Cardiac fibroblast (primary cell): ENCODE data around the gene RAB3B.

Experiments
- DNase-seq, 2 donors: peaks; one replicate each; pipeline versions ENCODE4 v3.0.0 to v3.0.0-alpha.2; 2010; ENCODE audit warnings: low read depth in 2 of 2
- H3K4me3 ChIP-seq, 2 donors: replicated peaks in 1 of 2; 1 replicate in 1 of 2; 2 replicates in 1 of 2; pipeline ENCODE4 v1.5.1; 2011; ENCODE audit warnings: low read depth in 2 of 2, low read length in 2 of 2, mild to moderate bottlenecking in 2 of 2, moderate library complexity in 1 of 2
- TF ChIP-seq, protein P1 (sequence below): IDR thresholded peaks from one replicate; pipeline ENCODE4 v1.5.1; 2011; ENCODE audit warnings: low read depth, mild to moderate bottlenecking, low read length, inconsistent platforms

The RAB3B gene

DNA sequence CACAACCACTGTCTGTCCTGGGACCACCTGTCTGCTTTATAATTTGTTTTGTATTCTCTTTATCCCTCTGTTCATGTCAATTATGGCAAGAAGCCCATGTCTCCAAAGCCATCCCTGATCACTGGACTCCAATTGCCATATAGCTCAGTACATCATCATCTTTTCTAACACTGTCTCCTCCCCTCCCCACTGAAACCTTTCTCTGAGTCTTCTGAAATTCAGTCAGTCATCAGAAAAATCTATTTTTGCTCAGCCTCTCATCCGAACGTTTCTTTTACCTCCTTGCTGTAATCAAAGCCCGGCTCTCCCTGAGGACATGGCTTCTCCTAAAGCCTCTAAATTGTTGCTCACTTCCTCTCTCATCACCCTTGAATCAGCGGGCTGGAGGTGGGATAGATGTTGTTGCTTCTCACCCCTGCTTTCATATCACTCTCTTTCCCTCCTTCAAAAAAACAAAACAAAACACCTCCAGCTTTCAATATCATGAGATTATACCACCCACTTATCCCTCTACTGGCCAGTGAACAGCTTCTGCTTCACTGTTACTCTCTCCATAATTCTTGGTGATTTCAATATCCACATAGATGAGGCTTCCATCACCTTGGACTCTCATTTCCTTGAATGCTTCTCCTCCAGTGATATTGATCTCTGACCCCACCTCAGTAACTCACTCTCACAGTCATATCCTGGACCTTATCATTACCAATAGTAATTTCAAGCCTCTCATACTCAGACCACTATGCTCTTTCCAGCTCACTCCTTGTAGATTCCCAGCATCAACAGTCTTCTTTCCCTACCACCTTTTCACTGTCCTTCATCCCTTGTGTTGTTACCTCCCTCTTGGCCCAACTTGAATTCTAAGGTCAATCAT, 27.8 kb downstream of the RAB3B start:
- peak in 1 of 2 donors; percentile 38 for DNase-seq
- H3K4me3 ChIP-seq = no peak overlapping the region
- TF ChIP-seq, protein P1, sequence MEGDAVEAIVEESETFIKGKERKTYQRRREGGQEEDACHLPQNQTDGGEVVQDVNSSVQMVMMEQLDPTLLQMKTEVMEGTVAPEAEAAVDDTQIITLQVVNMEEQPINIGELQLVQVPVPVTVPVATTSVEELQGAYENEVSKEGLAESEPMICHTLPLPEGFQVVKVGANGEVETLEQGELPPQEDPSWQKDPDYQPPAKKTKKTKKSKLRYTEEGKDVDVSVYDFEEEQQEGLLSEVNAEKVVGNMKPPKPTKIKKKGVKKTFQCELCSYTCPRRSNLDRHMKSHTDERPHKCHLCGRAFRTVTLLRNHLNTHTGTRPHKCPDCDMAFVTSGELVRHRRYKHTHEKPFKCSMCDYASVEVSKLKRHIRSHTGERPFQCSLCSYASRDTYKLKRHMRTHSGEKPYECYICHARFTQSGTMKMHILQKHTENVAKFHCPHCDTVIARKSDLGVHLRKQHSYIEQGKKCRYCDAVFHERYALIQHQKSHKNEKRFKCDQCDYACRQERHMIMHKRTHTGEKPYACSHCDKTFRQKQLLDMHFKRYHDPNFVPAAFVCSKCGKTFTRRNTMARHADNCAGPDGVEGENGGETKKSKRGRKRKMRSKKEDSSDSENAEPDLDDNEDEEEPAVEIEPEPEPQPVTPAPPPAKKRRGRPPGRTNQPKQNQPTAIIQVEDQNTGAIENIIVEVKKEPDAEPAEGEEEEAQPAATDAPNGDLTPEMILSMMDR = no peak

DNA sequence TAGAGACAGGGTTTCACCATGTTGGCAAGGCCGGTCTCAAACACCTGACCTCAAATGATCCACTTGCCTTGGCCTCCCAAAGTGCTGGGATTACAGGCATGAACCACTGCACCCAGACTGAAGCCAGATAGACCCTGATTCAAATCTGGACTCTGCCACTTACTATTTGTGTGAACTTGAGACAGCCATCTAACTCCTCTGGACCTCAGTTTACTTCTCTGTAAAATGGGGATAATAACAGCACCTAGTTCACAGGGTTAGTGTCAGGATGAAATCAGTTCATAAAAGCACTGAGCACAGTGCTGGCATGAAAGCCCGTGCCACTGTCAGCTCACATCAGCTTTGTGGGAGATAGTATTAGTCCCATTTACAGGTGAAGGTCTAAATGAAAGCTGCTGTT, 28.5 kb downstream of the RAB3B start:
- TF ChIP-seq, protein P1 = no peak
- no peak for DNase-seq
- H3K4me3 ChIP-seq = no peak overlapping the region

DNA sequence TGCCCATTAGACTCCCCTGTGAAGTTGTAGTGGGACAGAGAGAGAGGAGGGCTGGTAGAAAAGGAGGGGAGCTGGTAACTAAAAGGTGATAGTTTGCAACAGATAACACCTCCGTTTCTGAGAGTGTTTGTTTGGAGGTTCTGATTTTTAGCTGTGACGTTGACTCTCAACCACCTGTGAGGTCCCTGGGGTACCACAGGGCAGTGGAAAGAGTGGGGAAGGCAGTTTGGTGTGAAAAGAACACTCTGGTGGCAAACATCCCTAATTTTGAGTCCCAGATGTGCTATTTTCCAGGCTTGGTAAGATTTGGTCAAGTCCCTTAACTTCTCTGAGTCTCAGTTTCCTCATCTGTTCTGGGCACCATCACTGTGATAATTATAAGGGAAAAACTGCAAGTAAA, 29.3 kb downstream of the RAB3B start:
- DNase-seq = no peak
- H3K4me3 ChIP-seq = no peak overlapping the region
- TF ChIP-seq, protein P1 = no peak

DNA sequence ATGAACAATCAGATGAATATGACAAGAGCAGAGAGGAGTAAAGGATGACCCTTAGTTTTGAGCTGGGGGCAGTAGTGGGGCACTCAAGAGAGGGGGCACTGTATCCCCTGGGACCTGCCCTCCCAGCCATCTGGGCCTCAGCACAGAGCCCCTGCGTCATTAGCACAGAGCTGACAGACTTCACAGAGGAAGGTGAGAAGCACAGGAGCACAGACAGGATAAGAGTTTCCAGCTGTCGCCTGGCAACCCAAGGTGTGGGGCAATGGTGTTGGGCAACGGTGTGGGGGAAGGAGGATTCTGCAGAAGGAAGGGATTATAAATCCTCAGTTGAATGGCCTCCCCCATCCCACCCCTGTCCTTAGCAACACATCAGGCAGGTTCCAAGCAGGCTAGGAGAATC, 30.2 kb downstream of the RAB3B start:
- DNase-seq = no peak
- TF ChIP-seq, protein P1 = no peak

DNA sequence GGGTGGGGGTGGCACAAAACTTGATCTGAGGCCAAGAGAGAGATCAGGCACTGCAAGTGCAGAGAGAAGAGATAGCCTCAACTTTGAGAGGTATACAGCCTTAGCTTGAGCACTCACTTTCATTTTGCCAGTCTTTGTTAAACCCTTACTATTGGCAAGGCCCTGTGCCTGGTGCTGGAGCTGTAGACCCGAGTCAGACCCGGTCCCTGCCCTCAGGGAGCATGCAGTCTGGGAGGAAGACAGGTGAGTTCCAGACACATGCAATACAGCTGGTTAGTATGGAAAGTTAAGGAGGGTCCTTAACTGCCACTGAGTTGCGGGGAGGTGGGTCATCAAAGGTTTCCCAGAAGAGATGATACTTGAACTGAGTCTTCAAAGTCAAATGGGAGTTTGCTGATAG, 31.7 kb downstream of the RAB3B start:
- TF ChIP-seq, protein P1 = no peak
- no peak for DNase-seq
- no peak overlapping the region for H3K4me3 ChIP-seq

More for the DNA sequence above, 30.2 kb downstream of the RAB3B start:
- H3K4me3 ChIP-seq = no peak overlapping the region

DNA sequence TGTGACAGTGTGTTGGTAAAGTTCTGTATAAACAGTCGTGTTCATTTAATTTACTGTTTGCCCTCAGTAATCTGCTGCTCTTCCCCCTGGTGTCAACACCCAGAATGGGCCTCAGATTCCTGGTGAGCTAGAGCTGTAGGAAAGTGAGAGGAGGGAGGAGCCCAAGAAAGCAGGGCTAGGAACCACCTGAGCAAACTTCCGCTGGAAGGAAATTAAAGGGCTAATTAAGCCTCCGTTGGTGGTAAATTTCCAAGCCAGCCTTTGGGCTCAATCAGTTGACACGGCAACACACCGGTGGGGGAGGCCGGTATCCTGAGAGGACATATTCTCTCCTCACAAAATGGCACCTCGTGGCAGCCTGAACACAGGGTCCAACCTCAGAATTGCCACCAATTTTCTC, 32.9 kb downstream of the RAB3B start:
- DNase-seq = no peak
- H3K4me3 ChIP-seq = no peak overlapping the region
- TF ChIP-seq, protein P1 = no peak
